ENCODE results near the gene LEP.

DNA sequence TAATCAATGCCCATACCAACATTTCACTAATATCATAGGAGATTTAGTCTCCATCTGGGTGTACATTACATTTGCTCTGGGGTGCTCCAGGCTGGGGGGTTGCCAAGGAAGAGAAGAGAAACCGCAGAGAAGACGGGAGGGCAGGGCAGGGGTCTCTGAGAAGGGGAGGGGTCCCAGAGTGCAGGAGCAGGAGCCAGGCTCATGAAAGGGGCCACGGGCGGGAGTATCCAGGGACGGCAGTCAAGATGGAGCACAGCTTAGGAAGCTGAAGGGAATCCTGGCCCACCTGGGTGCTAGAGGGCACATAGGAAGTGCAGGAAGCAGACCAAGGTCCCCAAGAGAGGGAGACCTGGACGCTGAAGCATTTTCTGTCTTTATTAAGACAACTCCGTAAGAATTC is 2.2 kb downstream of the LEP start:
- no peak for TF ChIP-seq POLR2A (IDR thresholded peaks at IDR 0.05)
- TF ChIP-seq, protein P1, sequence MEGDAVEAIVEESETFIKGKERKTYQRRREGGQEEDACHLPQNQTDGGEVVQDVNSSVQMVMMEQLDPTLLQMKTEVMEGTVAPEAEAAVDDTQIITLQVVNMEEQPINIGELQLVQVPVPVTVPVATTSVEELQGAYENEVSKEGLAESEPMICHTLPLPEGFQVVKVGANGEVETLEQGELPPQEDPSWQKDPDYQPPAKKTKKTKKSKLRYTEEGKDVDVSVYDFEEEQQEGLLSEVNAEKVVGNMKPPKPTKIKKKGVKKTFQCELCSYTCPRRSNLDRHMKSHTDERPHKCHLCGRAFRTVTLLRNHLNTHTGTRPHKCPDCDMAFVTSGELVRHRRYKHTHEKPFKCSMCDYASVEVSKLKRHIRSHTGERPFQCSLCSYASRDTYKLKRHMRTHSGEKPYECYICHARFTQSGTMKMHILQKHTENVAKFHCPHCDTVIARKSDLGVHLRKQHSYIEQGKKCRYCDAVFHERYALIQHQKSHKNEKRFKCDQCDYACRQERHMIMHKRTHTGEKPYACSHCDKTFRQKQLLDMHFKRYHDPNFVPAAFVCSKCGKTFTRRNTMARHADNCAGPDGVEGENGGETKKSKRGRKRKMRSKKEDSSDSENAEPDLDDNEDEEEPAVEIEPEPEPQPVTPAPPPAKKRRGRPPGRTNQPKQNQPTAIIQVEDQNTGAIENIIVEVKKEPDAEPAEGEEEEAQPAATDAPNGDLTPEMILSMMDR (IDR thresholded peaks at IDR 0.05), result no peak

Data from uterus (tissue), 2 donors.